WERI-Rb-1 (cell line): ENCODE results near the gene OAF.
A peak's percentile ranks its signal among the peaks of the same experiment; 100 is the strongest.
"Not testable (repeated sequence)": the region's sequence is repeated elsewhere in the genome, so short reads cannot be mapped to it uniquely, and the experiment has no call there.

Source experiments
- DNase-seq: peaks from one replicate; pipeline ENCODE4 v3.0.0-alpha.2; 2020
- H3K27ac ChIP-seq: fragments of 250-450 bp; sonication (Bioruptor Pico); 2 replicates; pipeline ENCODE4 v1.5.1; 2020; ENCODE audit warnings: mild to moderate bottlenecking, moderate library complexity
- H3K27me3 ChIP-seq: fragments of 250-450 bp; sonication (Bioruptor Pico); 2 replicates; pipeline ENCODE4 v1.5.1; 2021; ENCODE audit warnings: mild to moderate bottlenecking, low read depth, moderate library complexity; ENCODE audit not compliant: insufficient read depth, severe bottlenecking
- H3K36me3 ChIP-seq: fragments of 250-450 bp; sonication (Bioruptor Pico); 2 replicates; pipeline ENCODE4 v1.5.1; 2020; ENCODE audit warnings: mild to moderate bottlenecking, moderate library complexity
- H3K4me3 ChIP-seq: 2 replicates; pipeline ENCODE4 v1.5.1; 2011; ENCODE audit warnings: low read depth, mild to moderate bottlenecking, control low read depth, low read length
- H3K9me3 ChIP-seq: fragments of 250-450 bp; sonication (Bioruptor Pico); 2 replicates; pipeline ENCODE4 v1.5.1; 2021; ENCODE audit warnings: mild to moderate bottlenecking, moderate library complexity; ENCODE audit not compliant: severe bottlenecking
- CTCF ChIP-seq: IDR thresholded peaks from 2 replicates; pipeline ENCODE4 v1.5.1; 2011; ENCODE audit warnings: low read depth, mild to moderate bottlenecking, control low read depth, inconsistent platforms, low read length

OAF gene

GRCh38 chr11:120178561-120179056, 32.2 kb upstream of the OAF start:
- Histone ChIP-seq H3K27me3 (no peaks in the 10 kb centered on the region), H3K9me3 (no peaks in the 10 kb centered on the region), H3K4me3 (no peak overlapping the region), H3K27ac (no peak overlapping the region), H3K36me3 (no peaks in the 10 kb centered on the region)
- DNase-seq: no peak
- TF ChIP-seq CTCF: no peak

GRCh38 chr11:120179057-120179672, 31.7 kb upstream of the OAF start:
- H3K4me3 ChIP-seq: no peak overlapping the region
- no peak for TF ChIP-seq CTCF
- H3K36me3 ChIP-seq: no peaks in the 10 kb centered on the region
- no peak overlapping the region for H3K27ac ChIP-seq
- no peaks in the 10 kb centered on the region for H3K9me3 ChIP-seq
- no peak for DNase-seq
- no peaks in the 10 kb centered on the region for H3K27me3 ChIP-seq

GRCh38 chr11:120180063-120180462, 30.8 kb upstream of the OAF start:
- not testable (repeated sequence) for H3K9me3 ChIP-seq, DNase-seq, H3K36me3 ChIP-seq, H3K27me3 ChIP-seq, H3K4me3 ChIP-seq, H3K27ac ChIP-seq

- Histone ChIP-seq H3K36me3 (no peaks in the 10 kb centered on the region), H3K27me3 (no peaks in the 10 kb centered on the region)
- DNase-seq: no peak
These were observed 30.1 kb upstream of the OAF start for GRCh38 chr11:120180551-120181232.

GRCh38 chr11:120181376-120181975, 29.4 kb upstream of the OAF start:
- no peak overlapping the region for H3K27ac ChIP-seq
- no peaks in the 10 kb centered on the region for H3K27me3 ChIP-seq
- no peak for DNase-seq
- H3K9me3 ChIP-seq: no peaks in the 10 kb centered on the region
- H3K4me3 ChIP-seq: no peak overlapping the region
- TF ChIP-seq CTCF: no peak
- H3K36me3 ChIP-seq: no peaks in the 10 kb centered on the region

More at GRCh38 chr11:120180551-120181232, 30.1 kb upstream of the OAF start:
- Histone ChIP-seq H3K4me3 (no peak overlapping the region), H3K9me3 (no peaks in the 10 kb centered on the region), H3K27ac (no peak overlapping the region)
- peak; percentile 54 for TF ChIP-seq CTCF

GRCh38 chr11:120182372-120182771, 28.5 kb upstream of the OAF start:
- Histone ChIP-seq H3K27ac (no peak overlapping the region), H3K4me3 (no peak overlapping the region), H3K27me3 (no peaks in the 10 kb centered on the region), H3K9me3 (no peaks in the 10 kb centered on the region), H3K36me3 (no peaks in the 10 kb centered on the region)
- no peak for TF ChIP-seq CTCF
- no peak for DNase-seq
